Heart left ventricle (tissue), 16 donors: ENCODE measurements around the gene TPI1. TPM values are rescaled to one million over a fixed set of nuclear protein-coding genes. Genes with fewer than 3 reads are reported as not detected.
"Not testable (repeated sequence)": the region's sequence is repeated elsewhere in the genome, so short reads cannot be mapped to it uniquely, and the experiment has no call there.

ENCODE experiments used
- ATAC-seq, 4 donors: fragments of 200-7000 bp; cut with Tn5 transposase; one replicate each; pipeline ENCODE4 v1.9.1; 2020 to 2022; ENCODE audit warnings: moderate library complexity in 4 of 4, mild to moderate bottlenecking in 3 of 4, moderate number of reproducible peaks in 1 of 4
- DNase-seq, 5 donors: peaks; one replicate each; pipeline ENCODE4 v3.0.0-alpha.2; 2020
- H3K27ac ChIP-seq, 12 donors: fragments of 200-600 bp; sonication (generic) in 4 of 12; one replicate each; pipeline versions ENCODE4 v1.5.0 to v1.8.0; 2016 to 2022; ENCODE audit warnings: mild to moderate bottlenecking in 2 of 12
- H3K27me3 ChIP-seq, 9 donors: fragments of 200-600 bp; sonication (generic) in 2 of 9; one replicate each; pipeline versions ENCODE4 v1.5.1 to v1.8.0; 2016 to 2022; ENCODE audit warnings: mild to moderate bottlenecking in 3 of 9
- H3K36me3 ChIP-seq, 9 donors: fragments of 200-600 bp; sonication (generic) in 2 of 9; one replicate each; pipeline versions ENCODE4 v1.5.0 to v1.8.0; 2018 to 2022; ENCODE audit warnings: mild to moderate bottlenecking in 2 of 9
- H3K4me1 ChIP-seq, 12 donors: fragments of 200-600 bp; sonication (generic) in 4 of 12; one replicate each; pipeline versions ENCODE4 v1.5.0 to v1.8.0; 2016 to 2022; ENCODE audit warnings: mild to moderate bottlenecking in 3 of 12
- H3K4me3 ChIP-seq, 12 donors: fragments of 200-600 bp; sonication (generic) in 4 of 12; one replicate each; pipeline versions ENCODE4 v1.5.0 to v1.8.0; 2017 to 2022; ENCODE audit warnings: mild to moderate bottlenecking in 9 of 12, moderate library complexity in 4 of 12
- H3K9me3 ChIP-seq, 12 donors: fragments of 200-600 bp; sonication (generic) in 4 of 12; one replicate each; pipeline versions ENCODE4 v1.5.0 to v1.8.0; 2016 to 2022; ENCODE audit warnings: mild to moderate bottlenecking in 1 of 12
- CTCF ChIP-seq, 12 donors: fragments of 200-600 bp; sonication (generic) in 4 of 12; IDR thresholded peaks; one replicate each; pipeline versions ENCODE4 v1.5.0 to v1.8.0; 2018 to 2022; ENCODE audit warnings: antibody characterized with exemption in 12 of 12, mild to moderate bottlenecking in 5 of 12
- POLR2A ChIP-seq, 2 donors: fragments of 450-650 bp; IDR thresholded peaks; one replicate each; pipeline ENCODE4 v1.6.1; 2017; ENCODE audit warnings: antibody characterized with exemption in 2 of 2, mild to moderate bottlenecking in 2 of 2, moderate library complexity in 2 of 2
- WGBS, 4 donors: extraction: QIAGEN DNeasy Blood & Tissue Kit in 2 of 4; methylation state at CpG; one replicate each; pipeline versions ENCODE4 v1.1.5 to v1.1.7; 2013 to 2018; 5-methylcytosine and 5-hydroxymethylcytosine counted together
- intact Hi-C, 10 donors: fragments of 100-400 bp; cut with DNase I; formaldehyde crosslinking; loops; one replicate each; pipeline versions ENCODE4 v1.11.1 to v1.14.2; 2022
- polyA plus RNA-seq, 2 donors: library from polyadenylated mRNA; stranded (reverse); fragments of 200-250 nt; gene quantifications; one replicate each; pipeline ENCODE4 v1.2.3, GENCODE V29; 2013
- total RNA-seq, 9 donors: library from RNA; depleted of rRNA in 2 of 9; stranded (reverse); fragments of >200 nt in 2 of 9; fragmentation: NEBNext Ultra II Directional in 3 of 9; extraction: Animal tissue kit (Norgen Biotek cat#: 25700) in 3 of 9; gene quantifications; one replicate each; pipeline versions ENCODE4 v1.1.0 to v1.2.4, GENCODE V29; 2016 to 2023
- donor health status: ischemic (EF 13 %, LVEDD 7.1; RV severe dilation, severe dysfunction).
- donor health status: healthy with polysubstance abuse.
- donor health status: DM: no; HTN: yes; CAD: no.
- donor health status: DM: no; HTN: no; CAD: no.
- donor health status: ischemic (EF 25% LVEDD 6.9; RV normal size, moderate dysfunction).
- donor health status: ischemic (EF 25% LVEDD 5.7; RV mildly dilated, moderate dysfunction).
- donor health status: healthy.
- donor health status: DM: yes; HTN: yes; CAD: no.
- donor health status: ischemic (EF 35%, LVEDD 5.7; RV mildly dilated, moderate dysfunction).
- donor health status: nonischemic (EF 11% LVEDD 7.7; RV severe dilation, severe dysfunction).
- donor health status: DM: yes; HTN: yes; CAD: no.
- donor health status: PGD.
- donor health status: ischemic (EF 29% LVEDD 5.4; RV normal size, mild dysfunction).
- donor health status: nonischemic (EF 23%, LVEDD 6.1; RV moderate dilation, normal function).

TPI1 gene
- total and polyA plus RNA-seq, 11 donors = 600 to 1,605 (median 730) TPM

- WGBS, 4 donors = 97 to 100% (median 98%) methylated on average over 5 of the region's 5 CpGs
- no peak for ATAC-seq
- peaks cover 0 to 25% (median 15%) of the 10 kb centered on the region in 9 donors for H3K36me3 ChIP-seq
Observed at GRCh38 chr12:6883252-6883651, 15.9 kb downstream of the TPI1 start.

GRCh38 chr12:6883683-6884082, 16.4 kb downstream of the TPI1 start:
- peak in 2 of 4 donors; percentile 34 to 45 for ATAC-seq
- Histone ChIP-seq H3K4me3 (no peak overlapping the region), H3K36me3 (peaks cover 0 to 25% (median 15%) of the 10 kb centered on the region in 9 donors), H3K4me1 (no peaks in the 10 kb centered on the region), H3K9me3 (no peaks in the 10 kb centered on the region), H3K27ac (no peak overlapping the region), H3K27me3 (no peaks in the 10 kb centered on the region)
- TF ChIP-seq POLR2A (IDR thresholded peaks at IDR 0.05) (no peak), CTCF (IDR thresholded peaks at IDR 0.05) (no peak)
- intact Hi-C loops = no loop called here
- 90 to 97% (median 95%) methylated on average over 5 to 11 of the region's 11 CpGs for WGBS, 4 donors
- DNase-seq = no peak

More at GRCh38 chr12:6883252-6883651, 15.9 kb downstream of the TPI1 start:
- intact Hi-C loops = no loop called here
- no peak for DNase-seq
- TF ChIP-seq POLR2A (IDR thresholded peaks at IDR 0.05) (no peak), CTCF (IDR thresholded peaks at IDR 0.05) (no peak)
- Histone ChIP-seq H3K4me3 (no peak overlapping the region), H3K9me3 (no peaks in the 10 kb centered on the region), H3K27me3 (no peaks in the 10 kb centered on the region), H3K27ac (no peak overlapping the region), H3K4me1 (no peaks in the 10 kb centered on the region)

- DNase-seq = no peak
Observed at GRCh38 chr12:6884539-6884938, 17.2 kb downstream of the TPI1 start.

GRCh38 chr12:6886206-6886999, 19.1 kb downstream of the TPI1 start:
- H3K4me1 ChIP-seq, intact Hi-C loops, H3K27me3 ChIP-seq, H3K9me3 ChIP-seq, ATAC-seq, DNase-seq, H3K27ac ChIP-seq, H3K4me3 ChIP-seq: not testable (repeated sequence)
- WGBS, 4 donors = 79 to 89% (median 83%) methylated on average over 11 to 12 of the region's 15 CpGs
- peaks cover 0 to 25% (median 15%) of the 10 kb centered on the region in 9 donors for H3K36me3 ChIP-seq

More at GRCh38 chr12:6884539-6884938, 17.2 kb downstream of the TPI1 start:
- H3K4me3 ChIP-seq = no peak overlapping the region
- intact Hi-C loops = no loop called here
- no peaks in the 10 kb centered on the region for H3K9me3 ChIP-seq
- ATAC-seq = peak in 1 of 4 donors; percentile 25
- TF ChIP-seq CTCF (IDR thresholded peaks at IDR 0.05) (no peak), POLR2A (IDR thresholded peaks at IDR 0.05) (no peak)
- H3K27me3 ChIP-seq = no peaks in the 10 kb centered on the region
- no peaks in the 10 kb centered on the region for H3K4me1 ChIP-seq
- H3K36me3 ChIP-seq = peaks cover 0 to 25% (median 15%) of the 10 kb centered on the region in 9 donors
- no peak overlapping the region for H3K27ac ChIP-seq
- WGBS, 4 donors = 73 to 77% (median 75%) methylated on average over 22 of the region's 22 CpGs
